Right atrium auricular region (tissue), 2 donors: ENCODE measurements around the gene SNCB. TPM values are rescaled to one million over a fixed set of nuclear protein-coding genes. Genes with fewer than 3 reads are reported as not detected.

ENCODE experiments used
- DNase-seq: peaks from one replicate; pipeline ENCODE4 v3.0.0-alpha.2; 2019; ENCODE audit warnings: low spot score
- H3K27ac ChIP-seq, 2 donors: fragments of 200-600 bp; sonication (generic); 1 replicate in 1 of 2; 2 replicates in 1 of 2; pipeline ENCODE4 v1.5.1; 2016 to 2019
- H3K27me3 ChIP-seq, 2 donors: fragments of 200-600 bp; sonication (generic); one replicate each; pipeline versions ENCODE4 v1.5.1 to v1.6.0; 2017 to 2019
- H3K36me3 ChIP-seq: fragments of 200-600 bp; sonication (generic); one replicate; pipeline ENCODE4 v1.5.1; 2016
- H3K4me1 ChIP-seq, 2 donors: fragments of 200-600 bp; sonication (generic); one replicate each; pipeline versions ENCODE4 v1.5.1 to v1.6.0; 2017 to 2019
- H3K4me3 ChIP-seq, 2 donors: fragments of 200-600 bp; sonication (generic); 1 replicate in 1 of 2; 2 replicates in 1 of 2; pipeline ENCODE4 v1.5.1; 2017 to 2019; ENCODE audit warnings: mild to moderate bottlenecking in 1 of 2, moderate library complexity in 1 of 2
- H3K9me3 ChIP-seq, 2 donors: fragments of 200-600 bp; sonication (generic); one replicate each; pipeline ENCODE4 v1.5.1; 2019
- CTCF ChIP-seq, 2 donors: fragments of 200-600 bp; sonication (generic); IDR thresholded peaks; one replicate each; pipeline ENCODE4 v1.5.1; 2019; ENCODE audit warnings: antibody characterized with exemption in 2 of 2
- total RNA-seq, 2 donors: library from RNA; depleted of rRNA; stranded (reverse); fragments of >200 nt; gene quantifications; one replicate each; pipeline ENCODE4 v1.1.0, GENCODE V29; 2016

The SNCB gene
- total RNA-seq, 2 donors from 2014 or later = 0.67 TPM; not detected in 1

GRCh38 chr5:176675676-176676360, 45.5 kb upstream of the SNCB start:
- peak; percentile 25 to 55 for TF ChIP-seq CTCF (IDR thresholded peaks at IDR 0.05)
- peaks cover 0 to 10% of the 10 kb centered on the region in 2 donors for H3K27me3 ChIP-seq
- H3K9me3 ChIP-seq = no peaks in the 10 kb centered on the region
- no peaks in the 10 kb centered on the region for H3K36me3 ChIP-seq
- no peak overlapping the region for H3K27ac ChIP-seq
- H3K4me1 ChIP-seq = peaks cover 0 to 49% of the 10 kb centered on the region in 2 donors
- no peak for DNase-seq
- no peak overlapping the region for H3K4me3 ChIP-seq

- TF ChIP-seq CTCF (IDR thresholded peaks at IDR 0.05) = no peak
These were observed 44.5 kb upstream of the SNCB start for GRCh38 chr5:176674799-176675198.

GRCh38 chr5:176673651-176674583, 43.6 kb upstream of the SNCB start:
- no peak for DNase-seq
- TF ChIP-seq CTCF (IDR thresholded peaks at IDR 0.05) = no peak
- H3K27me3 ChIP-seq = no peaks in the 10 kb centered on the region
- no peaks in the 10 kb centered on the region for H3K36me3 ChIP-seq
- H3K9me3 ChIP-seq = no peaks in the 10 kb centered on the region
- H3K4me1 ChIP-seq = peaks cover 0 to 35% of the 10 kb centered on the region in 2 donors
- no peak overlapping the region for H3K4me3 ChIP-seq
- H3K27ac ChIP-seq = no peak overlapping the region

More at GRCh38 chr5:176674799-176675198, 44.5 kb upstream of the SNCB start:
- Histone ChIP-seq H3K4me1 (peaks cover 0 to 43% of the 10 kb centered on the region in 2 donors), H3K27ac (no peak overlapping the region), H3K4me3 (no peak overlapping the region), H3K9me3 (no peaks in the 10 kb centered on the region), H3K27me3 (peaks cover 0 to 5% of the 10 kb centered on the region in 2 donors), H3K36me3 (no peaks in the 10 kb centered on the region)
- DNase-seq = no peak

- no peaks in the 10 kb centered on the region for H3K36me3 ChIP-seq
- DNase-seq = no peak
- H3K4me1 ChIP-seq = peaks cover 0 to 17% of the 10 kb centered on the region in 2 donors
- H3K27me3 ChIP-seq = no peaks in the 10 kb centered on the region
- no peak overlapping the region for H3K27ac ChIP-seq
- no peak overlapping the region for H3K4me3 ChIP-seq
- no peaks in the 10 kb centered on the region for H3K9me3 ChIP-seq
- TF ChIP-seq CTCF (IDR thresholded peaks at IDR 0.05) = no peak
These were observed 41.8 kb upstream of the SNCB start for GRCh38 chr5:176671890-176672747.

- H3K27ac ChIP-seq = no peak overlapping the region
- TF ChIP-seq CTCF (IDR thresholded peaks at IDR 0.05) = no peak
- no peaks in the 10 kb centered on the region for H3K9me3 ChIP-seq
- no peaks in the 10 kb centered on the region for H3K36me3 ChIP-seq
- H3K27me3 ChIP-seq = no peaks in the 10 kb centered on the region
- no peak overlapping the region for H3K4me3 ChIP-seq
- DNase-seq = no peak
- peaks cover 0 to 9% of the 10 kb centered on the region in 2 donors for H3K4me1 ChIP-seq
These were observed 41.1 kb upstream of the SNCB start for GRCh38 chr5:176671399-176671798.
